CD4-positive, alpha-beta T cell treated with Interleukin-21 for 1 hour (primary cell): ENCODE results near the gene CD6.
A peak's percentile ranks its signal among the peaks of the same experiment; 100 is the strongest.

Source experiments
- DNase-seq: peaks from one replicate; pipeline ENCODE4 v3.0.0-alpha.2; 2020

Gene CD6

DNA sequence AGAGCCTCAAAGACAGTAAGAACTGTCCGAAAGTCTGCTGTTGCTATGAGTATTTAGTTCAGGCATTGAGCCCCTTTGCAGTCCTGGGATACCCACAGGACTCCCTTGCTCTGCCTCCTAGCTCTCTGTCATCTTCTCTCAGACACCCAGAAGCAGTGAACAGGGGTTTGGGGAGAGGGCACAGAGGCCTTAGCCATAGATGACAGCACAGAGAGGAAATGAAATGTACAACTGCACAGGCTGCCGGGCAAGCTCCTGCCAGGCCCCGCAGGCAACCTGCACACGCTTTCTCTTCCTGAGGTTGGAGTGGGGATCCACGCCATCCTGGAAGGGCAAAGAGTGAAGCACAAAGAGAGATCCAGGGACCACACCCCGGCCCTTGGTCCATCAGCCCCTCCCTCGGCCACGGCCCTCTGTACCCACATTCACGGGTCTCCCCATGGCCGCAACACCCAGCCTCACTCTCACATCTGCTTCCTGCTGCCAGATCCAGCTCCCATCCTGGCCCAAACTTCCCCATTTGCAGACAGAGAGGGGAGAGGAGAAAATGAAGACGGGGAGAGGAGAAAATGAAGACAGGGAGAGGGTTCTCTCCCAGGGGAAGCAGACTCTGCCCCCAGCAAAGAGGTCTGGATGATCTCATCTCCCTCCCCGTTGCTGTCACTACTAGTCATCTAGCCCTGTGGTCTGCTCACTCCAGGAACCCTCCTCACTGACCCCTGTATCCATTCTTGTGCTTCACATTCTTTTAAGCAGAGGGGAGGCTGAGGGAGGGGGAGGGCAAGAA is 40.7 kb downstream of the CD6 start:
- no peak for DNase-seq

DNA sequence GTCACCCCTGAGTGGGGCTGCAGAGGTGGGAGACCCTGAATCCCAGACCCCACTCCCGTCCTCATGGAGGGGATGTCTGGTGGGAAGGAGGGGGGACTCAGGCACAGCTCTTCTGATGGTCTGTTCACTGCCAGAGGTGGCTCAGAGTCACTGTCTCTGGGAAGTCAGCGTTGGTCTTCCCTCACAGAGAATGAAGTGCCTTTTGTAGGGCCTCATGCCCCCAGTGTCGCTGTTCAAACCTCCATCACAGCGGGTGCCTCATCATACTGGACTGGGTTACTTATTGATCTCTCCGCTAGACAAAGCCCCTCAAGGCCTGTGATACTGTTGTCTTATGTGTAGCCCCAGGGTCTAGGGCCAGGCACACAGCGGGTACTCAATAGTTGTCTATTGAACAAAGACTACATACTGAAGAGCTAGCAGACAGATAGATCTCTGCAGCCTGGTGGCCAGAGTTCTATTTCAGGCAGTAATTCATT is 41.3 kb downstream of the CD6 start:
- no peak for DNase-seq

DNA sequence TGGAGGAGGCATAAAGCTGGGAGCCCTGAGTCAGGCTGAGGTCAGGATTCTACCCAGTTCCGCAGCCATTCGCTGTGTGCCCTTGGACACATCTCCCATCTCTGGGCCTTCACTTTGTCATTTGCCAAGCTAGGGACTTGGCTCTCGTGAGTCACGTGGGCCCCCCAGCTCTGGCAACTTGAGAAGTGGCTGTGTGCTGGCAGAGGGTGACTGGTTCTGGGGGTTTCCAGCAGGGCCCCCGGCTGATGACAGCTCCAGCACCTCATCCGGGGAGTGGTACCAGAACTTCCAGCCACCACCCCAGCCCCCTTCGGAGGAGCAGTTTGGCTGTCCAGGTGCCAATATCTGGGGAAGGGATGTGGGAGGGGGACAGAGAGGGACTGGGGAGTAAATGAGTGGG is 46.6 kb downstream of the CD6 start:
- DNase-seq, result no peak

DNA sequence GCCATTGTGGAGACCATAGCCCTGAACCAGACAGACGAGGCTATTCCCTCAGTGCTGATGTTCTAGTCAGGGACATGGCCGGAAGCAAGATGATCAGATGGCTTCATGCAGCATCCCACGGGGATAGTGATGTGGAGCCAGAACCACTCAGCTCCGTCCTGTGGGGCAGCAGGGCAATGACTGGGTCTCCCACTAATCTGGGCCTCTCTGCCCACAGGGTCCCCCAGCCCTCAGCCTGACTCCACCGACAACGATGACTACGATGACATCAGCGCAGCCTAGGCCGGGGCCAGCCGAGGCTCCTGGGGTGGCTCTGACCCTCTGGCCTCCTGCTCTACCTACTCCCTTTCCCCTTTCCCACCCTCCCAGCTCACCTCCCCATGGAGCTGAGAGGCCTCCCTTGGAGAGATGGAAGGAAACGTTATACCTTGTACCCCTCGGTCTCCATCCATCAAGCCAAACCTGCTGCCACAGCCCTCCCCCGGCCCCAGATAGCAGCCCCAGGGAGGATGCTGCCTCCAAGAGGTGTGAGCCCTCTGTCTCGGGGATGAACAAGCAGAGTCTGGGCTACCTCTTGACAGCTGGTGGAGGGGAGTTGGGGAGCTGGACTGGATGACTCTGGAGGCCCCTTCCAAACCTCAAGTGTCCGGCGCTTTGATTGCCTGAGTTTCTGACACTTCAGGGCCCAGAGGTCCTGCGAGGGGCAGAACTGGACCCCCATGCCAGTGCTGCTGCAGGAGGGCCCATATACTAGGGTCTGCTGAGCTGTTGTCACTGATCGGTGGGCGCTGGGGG is 47.8 kb downstream of the CD6 start:
- DNase-seq, result no peak

DNA sequence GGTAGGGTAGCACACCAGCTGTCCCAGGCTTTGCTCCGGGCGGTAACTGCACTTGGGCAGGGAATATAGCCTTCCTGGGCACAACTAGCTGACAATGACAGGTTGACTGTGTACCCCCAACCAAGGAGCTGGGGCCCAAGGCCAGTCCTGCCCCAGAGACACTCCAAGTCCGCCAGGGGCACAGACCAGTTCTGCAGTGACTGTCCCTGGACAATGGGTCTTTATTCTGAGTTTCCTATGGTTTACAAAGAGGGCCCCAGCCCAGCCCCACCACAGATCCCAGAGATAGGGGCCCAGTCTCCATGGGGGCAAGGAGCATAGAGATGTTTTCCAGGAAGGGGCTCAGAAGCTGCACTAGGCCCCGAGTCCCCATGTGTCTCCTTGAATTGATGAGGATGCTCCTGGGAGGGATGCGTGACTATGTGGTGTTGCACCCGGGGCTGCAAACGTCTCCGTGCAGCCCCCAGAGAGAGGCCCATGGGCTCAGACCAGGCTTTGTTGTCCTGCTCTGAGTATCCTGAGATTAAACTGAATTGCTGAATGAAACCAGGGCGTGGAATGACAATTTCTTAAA is 48.4 kb downstream of the CD6 start:
- no peak for DNase-seq

DNA sequence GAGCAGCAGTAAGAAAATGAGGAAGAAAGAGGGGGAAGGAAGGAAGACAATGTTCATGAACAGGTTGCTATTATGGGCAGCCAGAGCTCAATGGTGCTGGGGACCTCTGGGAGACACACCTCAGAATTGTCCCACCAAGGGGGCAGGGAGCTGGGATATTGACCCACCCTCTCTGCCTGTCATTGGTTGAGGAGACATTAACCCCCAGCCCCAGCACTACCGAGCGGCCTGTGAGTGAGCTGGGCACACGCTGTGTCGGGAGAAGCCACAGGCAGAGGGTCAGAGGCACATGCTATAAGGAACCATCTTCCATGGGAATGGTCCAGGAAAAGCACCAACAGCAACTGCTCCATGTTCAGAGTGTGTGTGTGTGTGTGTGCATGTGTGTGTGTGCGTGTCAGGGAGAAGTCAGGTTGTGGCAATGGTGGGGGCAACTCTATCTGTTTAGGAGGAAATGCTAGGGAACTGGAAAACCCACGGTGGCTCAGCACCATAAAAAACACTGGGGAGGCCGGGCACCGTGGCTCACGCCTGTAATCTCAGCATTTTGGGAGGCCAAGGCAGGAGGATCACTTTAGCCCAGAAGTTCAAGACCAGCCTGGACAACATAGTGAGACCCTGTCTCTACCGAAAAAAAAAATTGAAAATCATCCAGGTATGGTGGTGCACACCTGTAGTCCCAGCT is 49.2 kb downstream of the CD6 start:
- no peak for DNase-seq

DNA sequence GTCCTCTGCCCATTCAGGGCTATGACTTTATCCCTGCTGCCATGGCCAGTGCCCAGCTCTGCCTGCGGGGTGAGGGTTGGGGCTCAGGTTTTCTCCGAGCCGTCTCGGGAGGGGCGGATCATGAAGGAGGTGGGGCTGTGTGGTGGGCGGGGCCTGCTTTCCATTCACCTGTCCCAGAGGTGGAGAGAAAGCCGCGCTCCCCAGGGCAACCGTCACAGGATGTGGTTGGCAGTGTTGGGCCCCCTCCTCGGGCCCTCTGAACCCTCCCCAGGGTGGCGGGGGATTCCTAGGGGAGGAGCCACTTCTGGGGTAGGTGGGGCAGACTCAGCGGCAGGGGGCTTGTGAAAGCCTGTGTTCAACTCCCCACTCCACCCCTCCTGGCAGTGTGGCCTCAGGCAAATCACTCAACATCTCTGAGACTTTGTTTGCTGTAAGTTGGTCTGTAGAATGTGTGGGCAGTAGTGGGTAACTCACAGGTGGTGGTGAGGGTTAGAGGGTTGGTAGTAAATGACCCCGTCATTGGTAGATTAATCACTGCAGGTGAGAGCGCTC is 50.3 kb downstream of the CD6 start:
- peak; percentile 95 for DNase-seq

DNA sequence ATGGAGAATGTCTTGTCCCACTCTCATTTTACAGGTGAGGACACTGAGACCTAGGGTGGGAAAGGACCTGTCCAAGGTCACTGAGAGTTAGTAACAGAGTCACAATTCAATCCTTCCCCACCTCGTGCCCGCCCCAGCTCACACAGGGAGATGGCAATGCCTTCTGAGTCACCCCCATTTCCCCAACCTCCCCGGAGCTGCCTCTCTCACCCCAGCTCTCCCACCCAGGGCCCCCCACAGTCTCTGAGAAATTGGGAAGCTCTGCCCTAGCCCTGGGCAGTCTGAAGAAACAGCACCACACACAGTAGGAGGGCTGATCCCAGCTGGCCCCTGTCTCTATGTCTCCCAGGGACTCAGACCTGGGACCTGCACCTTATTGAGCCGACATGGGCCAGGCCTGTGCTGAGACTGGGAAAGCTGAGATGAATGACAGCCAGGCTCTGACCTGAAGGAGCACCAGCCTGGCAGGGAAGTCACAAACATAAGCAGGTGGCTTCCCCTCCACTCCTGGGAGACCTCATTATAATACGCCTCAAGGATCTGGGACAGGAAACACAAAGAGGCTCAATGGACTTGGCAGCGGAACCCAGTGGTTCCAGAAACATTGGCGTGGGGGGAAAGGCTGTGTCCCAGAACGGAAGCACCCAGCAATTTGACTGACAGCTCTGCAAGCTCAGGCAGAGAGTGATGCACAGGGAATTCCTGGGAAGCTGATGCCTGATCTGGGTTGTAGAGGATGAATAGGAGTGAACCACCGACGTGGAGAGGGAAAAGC is 51.0 kb downstream of the CD6 start:
- no peak for DNase-seq

DNA sequence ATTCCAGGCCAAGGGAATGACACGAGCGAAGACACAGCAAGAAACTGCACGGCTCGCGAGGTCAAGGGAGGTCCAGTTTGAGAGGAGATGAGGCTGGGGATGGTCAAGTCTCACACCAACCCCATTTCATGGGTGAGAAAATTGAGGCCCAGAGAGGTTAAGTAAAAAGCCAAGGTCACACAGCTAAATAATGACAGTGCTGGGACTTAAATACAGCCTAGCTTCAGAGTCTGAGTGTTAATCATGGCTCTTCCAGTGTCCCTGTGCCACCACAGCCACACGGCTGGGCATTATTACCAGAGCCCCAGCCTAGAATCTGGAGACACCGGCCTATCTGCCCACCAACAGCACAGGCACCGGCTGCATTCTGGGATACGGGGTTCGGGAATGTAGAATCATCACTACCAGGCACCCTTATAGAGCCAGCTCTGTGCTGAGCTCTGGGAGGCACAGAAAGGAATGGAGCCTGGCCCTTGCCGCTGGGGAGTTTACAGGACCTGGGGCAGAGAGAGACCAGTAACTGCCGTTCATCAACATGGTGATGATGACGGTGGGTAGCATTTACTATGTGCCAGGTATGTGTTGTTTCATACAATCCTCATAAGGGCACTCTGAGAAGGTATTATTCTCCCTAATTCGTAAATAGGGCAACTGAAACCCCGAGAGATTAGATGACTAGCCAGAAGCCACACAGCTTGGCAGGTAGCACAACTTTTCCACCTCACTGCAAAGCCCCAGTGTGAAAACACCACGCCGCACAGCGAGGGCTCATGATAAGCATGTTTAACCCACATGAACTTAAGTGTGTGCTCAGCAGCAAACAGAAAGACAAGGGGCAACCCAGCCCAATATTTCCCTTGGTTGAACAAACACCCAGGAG is 51.8 kb downstream of the CD6 start:
- peak; percentile 71 for DNase-seq

DNA sequence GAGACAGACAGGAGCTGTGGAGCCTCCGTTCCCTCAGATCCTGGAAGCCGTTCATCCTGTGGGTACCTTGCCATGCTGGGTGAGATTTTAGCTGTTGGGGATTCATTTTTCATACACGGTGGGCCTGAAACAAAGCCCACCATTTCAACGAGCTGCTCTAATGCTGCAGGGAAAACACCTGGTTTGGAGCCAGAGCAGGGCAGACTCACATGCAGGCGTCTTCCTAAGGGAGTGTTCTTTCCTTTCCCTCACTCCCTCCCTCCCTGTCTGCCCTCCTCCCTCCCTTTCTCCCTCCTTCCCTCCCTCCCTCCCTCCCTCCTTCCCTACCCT is 52.5 kb downstream of the CD6 start:
- no peak for DNase-seq

DNA sequence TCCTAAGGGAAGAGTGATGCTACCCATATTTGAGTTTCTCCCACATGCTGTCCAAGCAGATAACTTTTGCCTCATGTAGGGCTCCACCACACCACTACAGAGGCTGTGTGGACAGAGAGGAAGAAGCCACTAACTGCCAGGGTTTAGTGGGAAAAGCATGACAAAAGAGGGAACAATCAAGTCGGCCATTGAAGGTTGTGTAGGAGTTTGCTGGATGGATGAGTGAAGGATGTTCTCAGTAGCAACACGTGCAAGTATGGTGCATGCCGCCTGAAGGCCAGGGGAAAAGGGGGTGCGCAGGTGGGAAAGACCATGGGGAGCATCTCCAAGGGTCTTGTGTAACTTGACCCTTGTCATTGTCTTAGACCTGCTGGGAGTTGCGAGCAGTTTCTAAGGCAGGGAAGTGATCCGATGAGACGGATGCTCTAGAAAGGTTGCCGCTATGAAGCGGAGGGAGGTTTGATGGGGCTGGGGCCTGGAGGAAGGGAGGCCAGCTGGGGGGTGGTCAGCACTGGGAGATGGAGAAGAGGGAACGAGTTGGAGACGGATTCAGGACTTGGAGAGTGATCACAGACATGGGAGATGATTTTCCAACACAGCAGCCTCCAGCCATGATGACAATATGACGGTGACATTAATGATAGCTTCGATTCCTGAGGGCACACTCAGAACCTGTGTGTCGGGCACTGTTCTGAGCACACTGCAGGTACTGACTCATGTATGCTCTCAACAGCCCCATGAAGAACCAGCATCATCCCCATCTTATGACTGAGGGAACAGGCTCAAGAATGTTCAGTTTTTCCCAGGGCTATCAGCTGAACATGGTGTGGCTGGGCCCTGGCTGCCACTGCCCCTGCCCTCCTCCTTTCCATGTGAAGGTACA is 53.7 kb downstream of the CD6 start:
- no peak for DNase-seq

DNA sequence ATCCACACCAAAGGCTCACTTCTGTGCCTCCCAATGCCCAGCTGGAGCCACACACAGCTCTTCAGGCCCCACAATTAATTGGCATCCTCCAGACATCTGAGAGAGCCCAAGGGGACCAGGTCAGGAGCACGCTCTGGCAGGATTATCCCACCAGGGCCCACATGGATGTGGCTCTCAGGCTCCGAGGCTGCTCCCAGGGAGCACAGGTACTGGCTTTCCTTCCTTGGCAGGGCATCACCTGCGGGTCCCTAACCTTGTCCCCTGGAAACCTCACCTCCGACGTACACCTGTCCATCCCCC is 54.3 kb downstream of the CD6 start:
- DNase-seq, result no peak

DNA sequence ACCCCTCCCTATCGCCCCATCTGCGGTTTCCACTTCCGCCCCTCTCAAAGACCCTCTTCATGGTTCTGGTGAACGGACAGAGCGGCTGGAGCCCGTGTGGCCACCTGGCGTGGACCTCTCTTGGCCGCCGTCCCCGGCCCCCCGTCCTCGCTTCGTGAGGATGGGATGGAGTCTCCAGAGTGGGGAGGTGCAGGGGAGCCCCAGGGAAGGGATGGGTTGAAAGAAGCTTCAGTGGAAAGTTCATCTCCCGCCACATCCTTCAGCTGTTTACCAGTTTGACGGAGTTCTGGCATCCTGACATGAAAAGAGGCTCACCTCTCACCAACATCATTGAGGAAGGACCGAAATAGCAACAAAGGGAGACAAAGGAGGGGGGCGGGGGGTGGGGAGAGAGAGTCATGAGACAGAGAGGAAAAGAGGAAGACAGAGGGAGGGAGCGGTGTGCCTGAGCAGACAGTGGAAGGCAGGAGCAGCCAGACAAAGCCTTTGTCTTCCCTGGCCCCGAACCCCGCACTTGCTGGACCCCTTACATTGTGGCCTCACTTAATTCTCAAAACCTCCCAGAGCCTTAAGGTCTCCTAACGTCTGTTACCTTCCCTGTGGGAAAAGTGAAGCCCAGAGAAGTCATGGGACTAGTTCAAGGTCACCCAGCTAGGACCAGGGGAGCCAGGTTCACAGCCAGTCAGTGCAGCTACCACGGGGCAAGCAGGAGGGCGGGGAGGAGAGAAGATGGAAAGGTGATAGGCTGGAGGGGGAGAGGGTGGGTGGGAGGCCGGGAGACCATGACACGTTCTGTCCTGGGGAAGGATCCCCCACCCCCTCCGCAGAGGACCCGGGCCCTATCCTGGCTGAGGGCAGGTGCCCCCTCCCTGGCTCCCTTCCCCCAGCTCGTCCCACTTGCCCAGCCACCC is 54.9 kb downstream of the CD6 start:
- peak; percentile 74 for DNase-seq

DNA sequence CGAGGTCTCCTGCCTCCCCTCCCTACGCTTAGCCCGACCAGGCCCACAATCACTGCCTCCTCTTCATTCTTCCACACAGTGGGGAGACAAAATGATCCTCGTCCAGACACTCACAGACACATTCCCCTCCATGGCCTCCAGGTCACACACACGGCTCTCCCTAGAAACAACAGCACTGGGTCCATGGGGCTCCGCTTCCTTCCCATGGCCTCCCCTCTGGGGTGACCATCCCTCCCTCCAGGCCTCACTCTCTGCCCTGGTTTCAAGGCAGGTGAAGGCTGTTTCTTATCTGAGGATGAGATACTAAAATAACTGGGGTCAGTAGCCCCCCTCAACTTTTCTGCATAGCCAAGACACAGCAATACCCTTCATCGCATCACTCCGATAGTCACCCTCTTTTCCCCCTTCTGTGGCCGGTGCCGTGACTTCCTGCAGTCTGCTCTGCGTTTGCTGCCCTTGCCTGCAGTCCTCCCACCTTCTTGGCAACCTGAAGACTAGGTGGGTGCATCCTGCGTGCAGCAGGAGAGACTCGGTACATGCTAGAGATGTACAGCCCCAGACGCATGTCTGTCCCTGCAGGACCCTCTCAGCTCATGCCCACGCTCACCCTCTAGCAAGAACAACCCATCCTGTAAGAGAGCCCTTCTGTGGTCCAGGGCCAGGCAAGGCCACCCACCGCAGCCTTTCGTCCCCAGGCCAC is 55.8 kb downstream of the CD6 start:
- DNase-seq, result peak; percentile 40

DNA sequence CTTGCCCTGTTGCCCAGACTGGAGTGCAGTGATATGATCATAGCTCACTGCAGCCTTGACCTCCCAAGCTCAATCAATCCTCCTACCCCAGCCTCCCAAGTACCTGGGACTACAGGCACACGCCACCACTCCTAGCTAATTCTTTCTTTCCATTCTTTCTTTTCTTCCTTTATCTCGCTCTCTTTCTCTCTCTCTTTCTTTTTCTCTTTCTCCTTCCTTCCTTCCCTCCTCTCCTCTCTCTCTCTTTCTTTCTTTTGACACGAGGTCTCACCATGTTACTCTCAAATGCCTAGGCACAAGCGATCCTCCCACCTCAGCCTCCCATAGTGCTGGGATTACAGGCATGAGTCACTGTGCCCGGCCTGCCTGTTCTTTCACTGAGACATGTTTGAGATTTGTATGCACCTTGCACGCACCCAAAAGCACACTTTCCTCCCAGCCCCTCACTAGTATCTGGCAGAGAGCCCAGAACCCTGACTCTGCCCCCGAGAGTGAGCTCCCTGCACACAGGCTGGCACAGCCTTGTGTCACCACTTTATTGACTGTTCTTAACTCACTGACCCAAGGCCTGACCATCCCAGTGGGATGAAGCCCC is 56.8 kb downstream of the CD6 start:
- peak; percentile 43 for DNase-seq

DNA sequence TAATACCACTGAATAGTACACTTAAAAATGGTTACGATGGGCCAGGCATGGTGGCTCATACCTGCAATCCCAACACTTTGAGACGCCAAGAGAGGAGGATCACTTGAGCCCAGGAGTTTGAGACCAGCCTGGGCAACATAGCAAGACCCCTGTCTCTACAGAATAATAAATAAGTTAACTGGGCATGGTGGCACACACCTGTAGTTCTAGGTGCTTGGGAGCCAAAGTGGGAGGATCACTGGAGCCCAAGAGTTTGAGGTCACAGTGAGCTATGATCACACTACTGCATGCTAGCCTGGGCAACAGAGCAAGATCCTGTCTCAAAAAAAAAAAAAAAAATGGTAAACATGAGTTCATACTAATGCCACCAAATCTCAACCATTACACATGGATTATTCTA is 61.3 kb downstream of the CD6 start:
- DNase-seq, result no peak

DNA sequence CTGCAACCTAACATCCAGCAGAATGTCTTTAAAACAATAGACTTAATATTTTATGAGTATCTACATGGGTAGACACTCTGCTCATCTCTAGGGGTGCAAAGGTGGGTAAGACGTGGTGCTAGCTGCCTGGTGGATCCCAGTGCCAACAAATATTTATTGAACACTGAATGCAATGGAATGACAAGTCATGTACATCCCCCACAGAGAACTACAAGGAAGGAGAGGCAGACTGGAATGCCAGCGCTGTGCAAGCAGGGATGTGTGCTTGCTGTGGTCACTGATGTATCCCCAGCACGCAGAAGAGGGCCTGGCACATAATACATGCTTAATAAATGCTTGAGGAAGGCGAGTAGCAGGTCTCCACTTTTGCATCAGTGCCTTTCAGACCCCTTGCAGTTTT is 61.9 kb downstream of the CD6 start:
- DNase-seq, result no peak

DNA sequence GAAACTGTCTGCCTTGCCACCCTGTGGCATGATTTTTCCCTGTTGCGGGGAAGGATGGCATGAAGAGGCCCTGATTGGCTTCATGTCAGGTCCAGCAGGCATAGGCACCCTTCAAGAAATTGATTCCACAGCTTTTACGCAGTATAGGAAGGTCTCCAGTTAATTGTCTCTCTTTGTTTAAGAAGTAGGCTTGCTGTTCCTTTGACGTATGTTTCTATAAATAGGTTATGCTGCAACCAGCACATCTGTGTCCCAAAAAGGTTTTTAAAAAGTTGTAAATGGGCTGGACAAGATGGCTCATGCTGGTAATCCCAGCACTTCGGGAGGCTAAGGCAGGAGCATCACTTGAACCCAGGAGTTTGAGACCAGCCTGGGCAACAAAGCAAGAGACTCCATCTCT is 62.6 kb downstream of the CD6 start:
- DNase-seq, result no peak
